Effector CD8-positive, alpha-beta T cell (primary cell): ENCODE results near the gene HSPA1A.
"Not testable (repeated sequence)": the region's sequence is repeated elsewhere in the genome, so short reads cannot be mapped to it uniquely, and the experiment has no call there.

Experiments
- DNase-seq: peaks from one replicate; lab custom pipeline; 2025; lab: John Stamatoyannopoulos, UW

HSPA1A gene

GRCh38 chr6:31781244-31782125 lies 33.9 kb upstream of the HSPA1A start:
- DNase-seq = no peak

- no peak for DNase-seq
Observed at GRCh38 chr6:31782126-31782855, 33.1 kb upstream of the HSPA1A start.

GRCh38 chr6:31784098-31784925 lies 31.0 kb upstream of the HSPA1A start:
- no peak for DNase-seq

GRCh38 chr6:31785475-31785874 lies 29.9 kb upstream of the HSPA1A start:
- no peak for DNase-seq

- peak; percentile 13 for DNase-seq
Observed at GRCh38 chr6:31791324-31792089, 23.8 kb upstream of the HSPA1A start.

- DNase-seq = no peak
Observed at GRCh38 chr6:31792090-31792374, 23.3 kb upstream of the HSPA1A start.

GRCh38 chr6:31792761-31793171 lies 22.6 kb upstream of the HSPA1A start:
- no peak for DNase-seq

GRCh38 chr6:31793927-31794245 lies 21.5 kb upstream of the HSPA1A start:
- not testable (repeated sequence) for DNase-seq

- no peak for DNase-seq
Observed at GRCh38 chr6:31794294-31794865, 21.0 kb upstream of the HSPA1A start.

GRCh38 chr6:31794866-31795615 lies 20.3 kb upstream of the HSPA1A start:
- no peak for DNase-seq

GRCh38 chr6:31795616-31796298 lies 19.6 kb upstream of the HSPA1A start, which contains the start of gene VARS1:
Gene VARS1, minus strand, starts transcription at chr6:31795752. Its CDS starts 535 bp downstream, at chr6:31795217.
- peak; percentile 68 for DNase-seq

- no peak for DNase-seq
Observed at GRCh38 chr6:31796993-31797385, 18.4 kb upstream of the HSPA1A start.

- DNase-seq = no peak
Observed at GRCh38 chr6:31797588-31797987, 17.8 kb upstream of the HSPA1A start.

GRCh38 chr6:31799781-31800180 lies 15.6 kb upstream of the HSPA1A start:
- no peak for DNase-seq

- DNase-seq = not testable (repeated sequence)
Observed at GRCh38 chr6:31801031-31801927, 14.1 kb upstream of the HSPA1A start.

- DNase-seq = no peak
Observed at GRCh38 chr6:31805939-31806469, 9.3 kb upstream of the HSPA1A start.

GRCh38 chr6:31806470-31807272 lies 8.7 kb upstream of the HSPA1A start, which contains the start of gene LSM2:
Gene LSM2, minus strand, starts transcription at chr6:31806966. Its CDS starts 209 bp downstream, at chr6:31806757.
- peak; percentile 94 for DNase-seq

GRCh38 chr6:31808599-31808998 lies 6.7 kb upstream of the HSPA1A start:
- not testable (repeated sequence) for DNase-seq
